Adipose tissue (tissue), 3 donors: ENCODE measurements around the gene LBP. TPM values are rescaled to one million over a fixed set of nuclear protein-coding genes. Genes with fewer than 3 reads are reported as not detected.
"Not testable (repeated sequence)": the region's sequence is repeated elsewhere in the genome, so short reads cannot be mapped to it uniquely, and the experiment has no call there.

Experiments used
- H3K27ac ChIP-seq: one replicate; pipeline ENCODE4 v1.5.1; 2013; ENCODE audit warnings: low read depth, low read length
- WGBS, 3 donors: extraction: QIAGEN DNeasy Blood & Tissue Kit; methylation state at CpG; one replicate each; pipeline ENCODE4 v1.1.7; 2013; 5-methylcytosine and 5-hydroxymethylcytosine counted together
- polyA plus RNA-seq, 3 donors: library from polyadenylated mRNA; stranded (reverse); fragments of 200-250 nt; gene quantifications; one replicate each; pipeline ENCODE4 v1.2.3, GENCODE V29; 2013
- donor health status: healthy with polysubstance abuse.
- donor health status: Bipolar disorder and iron deficiency.
- donor health status: healthy.

Gene LBP
- polyA plus RNA-seq, 3 donors, result 2.9 to 53.7 (median 8.7) TPM

DNA sequence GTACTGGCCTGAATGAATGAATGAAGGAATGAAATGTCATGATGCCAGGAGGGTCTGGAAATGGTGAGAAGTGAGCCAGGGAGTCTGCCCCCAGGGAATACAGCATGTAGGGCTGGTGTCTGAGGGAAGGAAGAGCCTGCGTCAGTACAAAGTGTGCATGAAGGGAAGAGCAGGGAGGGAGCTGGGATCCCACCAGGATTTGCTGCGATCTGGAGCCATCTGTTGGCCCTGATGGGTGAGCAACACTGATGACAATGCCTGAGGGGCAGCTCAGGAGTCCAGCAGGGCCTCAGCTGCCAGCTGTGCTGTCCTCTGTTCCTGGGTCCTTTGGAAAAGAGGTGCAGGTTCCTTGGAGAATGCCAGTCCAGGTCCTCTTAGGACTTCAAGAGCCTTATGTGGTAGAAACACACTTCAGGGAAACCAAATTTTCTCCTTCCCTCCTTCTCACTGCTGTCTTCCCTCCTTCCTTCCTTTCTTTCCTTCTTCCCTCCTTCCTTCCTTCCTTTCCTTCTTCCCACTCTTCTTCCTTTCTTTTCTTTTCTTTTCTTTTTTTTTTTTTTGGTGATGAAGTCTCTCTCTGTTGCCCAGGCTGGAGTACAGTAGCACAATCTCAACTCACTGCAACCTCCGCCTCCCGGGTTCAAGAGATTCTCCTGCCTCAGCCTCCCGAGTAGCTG lies 30.9 kb upstream of the LBP start:
- WGBS, 3 donors, result 66 to 81% (median 78%) methylated on average over 5 of the region's 5 CpGs
- no peak overlapping the region for H3K27ac ChIP-seq

GRCh38 chr20:38316341-38316740 lies 29.9 kb upstream of the LBP start:
- WGBS, 3 donors, result 82 to 89% (median 89%) methylated on average over 4 of the region's 4 CpGs
- no peak overlapping the region for H3K27ac ChIP-seq

- H3K27ac ChIP-seq, result no peak overlapping the region
- WGBS, 3 donors, result 75 to 83% (median 76%) methylated on average over 3 of the region's 3 CpGs
These were observed 28.9 kb upstream of the LBP start for GRCh38 chr20:38317422-38317821.

- 37 to 46% (median 45%) methylated on average over 6 of the region's 6 CpGs for WGBS, 3 donors
These were observed 26.1 kb upstream of the LBP start for GRCh38 chr20:38320221-38320620.

DNA sequence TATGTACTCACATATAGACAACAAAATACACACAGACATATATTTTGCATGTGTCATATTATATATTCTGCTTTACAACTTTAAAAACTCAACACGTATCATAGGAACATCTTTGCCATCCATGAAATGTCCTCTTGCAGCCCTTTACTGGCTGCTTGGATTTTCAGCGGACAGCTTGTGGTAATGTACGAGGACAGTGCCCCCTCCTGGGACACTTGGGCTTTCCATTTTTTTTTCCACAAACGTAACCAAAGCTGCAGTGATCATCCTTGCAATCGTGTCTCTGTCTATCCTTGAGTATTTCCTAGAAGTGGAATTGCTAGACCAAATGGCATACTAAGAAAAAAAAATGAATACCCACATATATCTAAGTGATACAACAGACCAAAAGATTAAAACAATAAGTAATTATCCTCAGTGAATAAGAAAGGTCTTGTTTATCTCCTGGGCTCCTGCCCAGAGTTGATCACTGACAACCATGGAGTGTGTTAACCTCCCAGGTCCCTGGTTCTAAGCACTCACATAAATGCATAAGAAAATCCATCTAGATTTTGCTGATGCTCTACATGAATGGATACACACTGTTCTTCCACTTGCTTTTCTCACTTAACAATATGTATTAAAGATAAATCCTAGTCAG lies 24.2 kb upstream of the LBP start:
- no peak overlapping the region for H3K27ac ChIP-seq
- WGBS, 3 donors, result 2 to 4% (median 4%) methylated on average over 5 of the region's 5 CpGs

More at GRCh38 chr20:38320221-38320620, 26.1 kb upstream of the LBP start:
- H3K27ac ChIP-seq, result no peak overlapping the region

- 89 to 96% (median 96%) methylated on average over 3 of the region's 3 CpGs for WGBS, 3 donors
- H3K27ac ChIP-seq, result no peak overlapping the region
These were observed 22.1 kb upstream of the LBP start for GRCh38 chr20:38324159-38324558.

DNA sequence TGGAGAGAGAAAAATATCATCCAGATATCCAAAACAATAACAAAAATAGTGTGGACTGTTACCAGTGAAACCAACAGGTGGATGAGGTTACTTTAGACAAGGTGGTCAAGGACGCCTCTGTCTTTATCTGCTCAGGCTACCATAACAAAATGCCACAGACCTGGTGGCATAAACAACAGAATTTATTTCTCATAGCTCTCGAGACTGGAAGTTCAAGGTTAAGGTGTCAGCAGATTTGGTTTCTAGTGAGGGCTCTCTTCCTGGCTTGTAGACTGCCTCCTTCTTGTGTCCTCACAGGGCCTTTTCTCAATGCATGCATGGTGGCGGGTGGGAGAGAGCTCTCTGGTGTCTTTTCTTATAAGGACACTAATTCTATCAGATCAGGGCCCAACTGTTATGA lies 21.1 kb upstream of the LBP start:
- WGBS, 3 donors, result 54 to 83% (median 79%) methylated on average over 3 of the region's 3 CpGs
- H3K27ac ChIP-seq, result no peak overlapping the region

DNA sequence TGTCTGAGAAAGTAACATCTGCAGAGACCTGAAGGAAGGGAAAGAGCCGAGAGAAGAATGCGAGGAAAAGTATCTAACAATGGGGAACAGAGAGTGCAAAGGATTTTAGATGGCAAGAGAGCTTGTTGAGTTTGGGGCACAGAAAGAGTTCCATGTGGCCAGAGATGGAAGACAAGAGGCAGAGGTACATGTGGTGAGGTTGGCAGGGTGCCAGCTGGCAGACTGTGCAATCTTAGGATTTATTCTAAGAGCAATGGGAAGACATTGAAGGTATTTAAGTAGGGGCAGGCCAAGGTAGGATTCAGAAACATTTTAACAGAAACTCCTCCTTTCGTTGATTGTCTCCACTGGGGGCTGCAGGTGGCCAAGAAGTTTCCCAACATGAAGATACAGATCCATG lies 20.4 kb upstream of the LBP start:
- WGBS, 3 donors, result 69 to 94% (median 91%) methylated on average over 3 of the region's 3 CpGs
- H3K27ac ChIP-seq, result no peak overlapping the region

DNA sequence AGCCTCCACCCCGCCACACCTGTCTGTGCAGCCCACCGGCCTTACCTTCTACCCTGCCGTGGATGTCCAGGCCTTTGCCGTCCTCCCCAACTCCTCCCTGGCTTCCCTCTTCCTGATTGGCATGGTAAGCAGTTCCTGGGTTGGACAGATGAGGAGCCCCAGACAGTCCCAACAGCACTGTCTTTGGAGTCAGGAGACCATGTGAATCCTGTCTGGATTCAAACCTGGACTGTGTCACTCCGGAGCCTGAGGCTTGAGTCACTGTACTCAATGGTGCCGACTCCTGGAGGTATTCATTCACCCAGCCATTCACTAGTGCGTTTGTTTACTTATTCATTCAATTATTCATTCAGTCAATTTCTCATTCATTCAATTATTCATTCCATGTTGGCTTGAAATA lies 20.0 kb upstream of the LBP start:
- no peak overlapping the region for H3K27ac ChIP-seq
- WGBS, 3 donors, result 79 to 91% (median 89%) methylated on average over 7 of the region's 7 CpGs

- no peak overlapping the region for H3K27ac ChIP-seq
- WGBS, 3 donors, result 41 to 64% (median 43%) methylated on average over 3 of the region's 3 CpGs
These were observed 15.6 kb upstream of the LBP start for GRCh38 chr20:38330638-38331037.

GRCh38 chr20:38331245-38331644 lies 15.0 kb upstream of the LBP start:
- no peak overlapping the region for H3K27ac ChIP-seq

- 70 to 83% (median 79%) methylated on average over 8 of the region's 8 CpGs for WGBS, 3 donors
- H3K27ac ChIP-seq, result no peak overlapping the region
These were observed 14.5 kb upstream of the LBP start for GRCh38 chr20:38331814-38332213.

- 66 to 85% (median 84%) methylated on average over 8 of the region's 8 CpGs for WGBS, 3 donors
- H3K27ac ChIP-seq, result no peak overlapping the region
These were observed 12.3 kb upstream of the LBP start for GRCh38 chr20:38334016-38334415.

DNA sequence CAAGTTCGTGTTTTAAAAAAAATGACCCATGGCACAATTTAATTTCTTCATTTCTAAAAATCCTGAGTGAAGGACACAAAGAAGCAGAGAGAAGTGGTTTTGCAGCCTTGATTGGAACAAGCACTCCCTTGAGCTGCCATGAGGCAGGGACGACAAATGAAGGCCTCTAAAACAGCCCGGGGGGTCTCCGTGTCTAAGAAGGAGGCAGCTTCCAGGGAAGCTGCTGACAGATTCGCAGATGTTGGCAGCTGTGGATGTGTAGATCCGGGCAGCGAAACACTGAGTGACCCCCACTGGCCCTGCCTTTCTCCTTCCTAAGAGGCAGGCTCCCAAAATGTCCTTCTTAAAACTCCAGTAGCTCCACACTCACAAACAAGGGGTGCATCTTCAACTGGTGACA lies 9.6 kb upstream of the LBP start:
- WGBS, 3 donors, result 48 to 49% (median 48%) methylated on average over 7 of the region's 7 CpGs
- H3K27ac ChIP-seq, result no peak overlapping the region

GRCh38 chr20:38337561-38338140 lies 8.6 kb upstream of the LBP start:
- no peak overlapping the region for H3K27ac ChIP-seq
- WGBS, 3 donors, result 32 to 40% (median 38%) methylated on average over 6 of the region's 6 CpGs

DNA sequence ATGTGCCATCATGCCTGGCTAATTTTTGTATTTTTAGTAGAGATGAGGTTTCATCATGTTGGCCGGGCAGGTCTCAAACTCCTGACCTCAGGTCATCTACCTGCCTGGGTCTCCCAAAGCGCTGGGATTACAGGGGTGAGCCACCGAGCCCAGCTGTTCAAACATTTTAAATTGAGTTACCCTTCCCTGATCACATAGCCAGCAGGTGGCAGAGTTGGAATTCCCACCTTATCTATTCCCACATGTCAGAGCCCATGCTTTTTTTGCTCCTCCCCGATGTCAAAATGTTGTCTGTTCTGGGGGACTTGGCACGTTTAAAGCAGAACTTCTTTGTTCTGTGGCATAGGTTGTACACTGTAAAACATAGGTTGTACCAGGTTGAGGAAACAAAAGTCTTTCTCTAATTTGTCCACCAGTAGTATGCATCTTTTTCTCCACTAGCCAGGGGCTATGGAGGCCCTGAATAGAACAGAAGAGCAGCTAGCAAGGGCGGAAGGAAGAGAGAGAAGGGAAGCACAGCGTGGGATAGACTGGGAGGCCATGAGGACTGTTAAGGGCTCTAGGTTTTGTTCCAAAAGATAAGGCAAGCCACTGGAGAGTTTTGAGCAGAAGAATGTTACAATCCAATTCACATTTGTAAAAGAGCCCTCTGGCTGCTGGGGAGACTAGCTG lies 7.3 kb upstream of the LBP start:
- H3K27ac ChIP-seq, result no peak overlapping the region
- 33 to 57% (median 53%) methylated on average over 7 of the region's 7 CpGs for WGBS, 3 donors

DNA sequence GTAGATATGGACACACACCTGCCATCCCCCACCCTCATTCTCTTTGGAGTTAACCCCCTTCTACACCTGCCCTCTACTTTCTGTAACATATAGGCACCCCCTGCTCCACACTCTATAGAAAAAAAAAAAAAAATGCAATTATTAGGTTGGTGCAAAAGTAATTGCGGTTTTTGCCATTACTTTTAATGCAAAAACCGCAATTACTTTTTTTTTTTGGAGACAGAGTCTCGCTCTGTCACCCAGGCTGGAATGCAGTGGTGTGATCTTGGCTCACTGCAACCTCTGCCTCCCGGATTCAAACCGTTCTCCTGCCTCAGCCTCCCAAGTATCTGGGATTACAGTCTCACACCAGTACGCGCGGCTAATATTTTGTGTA lies 6.8 kb upstream of the LBP start:
- 86 to 89% (median 87%) methylated on average over 8 of the region's 8 CpGs for WGBS, 3 donors
- H3K27ac ChIP-seq, result not testable (repeated sequence)

- WGBS, 3 donors, result 50 to 68% (median 62%) methylated on average over 3 of the region's 3 CpGs
- H3K27ac ChIP-seq, result no peak overlapping the region
These were observed 6.3 kb upstream of the LBP start for GRCh38 chr20:38339997-38340396.

DNA sequence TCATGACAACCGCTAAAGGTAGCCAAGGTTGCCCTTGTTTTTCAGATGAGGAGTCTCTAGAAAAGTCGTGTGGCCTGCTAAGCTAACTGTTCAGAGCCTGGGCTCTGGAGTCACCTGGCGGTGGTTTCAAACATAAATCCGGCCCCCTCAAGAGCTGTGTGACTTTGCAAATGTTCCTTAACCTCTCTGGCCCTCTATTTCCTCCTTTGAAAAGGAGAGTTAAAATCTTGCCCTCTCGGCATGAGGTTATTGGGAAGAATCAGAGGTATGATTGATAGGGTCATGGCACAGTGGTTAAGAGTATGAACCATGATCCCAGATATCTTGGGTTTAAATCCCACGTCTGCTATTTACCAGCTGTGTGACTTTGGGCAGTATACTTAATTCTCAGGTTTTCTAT lies 5.6 kb upstream of the LBP start:
- WGBS, 3 donors, result 72 to 87% (median 81%) methylated on average over 6 of the region's 6 CpGs

More for the DNA sequence above, 5.6 kb upstream of the LBP start:
- no peak overlapping the region for H3K27ac ChIP-seq
